GM23248 (cell line): Measurements from ENCODE around the gene PTPRT.

ENCODE experiments used
- EZH2 ChIP-seq: fragments of 200-600 bp; sonication (generic); IDR thresholded peaks from 2 replicates; pipeline ENCODE4 v1.6.1; 2018; ENCODE audit warnings: antibody characterized with exemption, mild to moderate bottlenecking; ENCODE audit not compliant: insufficient read depth, poor library complexity, severe bottlenecking
- EZH2phosphoT487 ChIP-seq: fragments of 200-600 bp; sonication (generic); IDR thresholded peaks from 2 replicates; pipeline ENCODE4 v1.6.1; 2018; ENCODE audit warnings: antibody characterized with exemption, moderate library complexity, mild to moderate bottlenecking, low read depth; ENCODE audit not compliant: insufficient read depth

DNA sequence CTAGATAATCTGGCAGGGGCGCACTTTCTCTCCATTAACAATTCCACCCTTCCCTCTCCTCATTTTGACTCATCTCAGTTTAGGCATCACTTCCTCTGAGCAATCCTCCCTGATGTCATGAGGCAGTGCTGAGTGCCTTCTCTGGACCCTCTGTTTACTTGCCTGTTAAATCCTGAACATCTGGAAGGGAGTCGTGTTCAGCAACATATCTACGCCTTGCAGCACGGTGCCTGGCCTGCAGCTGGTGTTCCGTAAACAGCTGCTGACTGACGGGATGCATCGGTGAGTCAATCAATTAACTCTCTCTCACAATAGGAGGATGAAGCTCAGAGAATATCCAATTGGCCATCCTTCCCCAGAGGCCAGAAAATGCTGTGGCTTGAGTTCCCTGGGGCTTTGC, 613.5 kb downstream of the PTPRT start:
- TF ChIP-seq EZH2phosphoT487 (no peak), EZH2 (no peak)
